MM.1S (cell line): ENCODE measurements around the gene ANXA11.

ENCODE experiments used
- DNase-seq: peaks from one replicate; pipeline ENCODE4 v3.0.0-alpha.2; 2015
- H2AFZ ChIP-seq: fragments of 300-600 bp; sonication (generic); 2 replicates; pipeline ENCODE4 v1.6.0; 2016; ENCODE audit warnings: antibody characterized with exemption, low read length
- H3F3A ChIP-seq: fragments of 300-600 bp; sonication (generic); 2 replicates; pipeline ENCODE4 v1.6.1; 2016; ENCODE audit warnings: mild to moderate bottlenecking, antibody characterized with exemption, low read length, moderate library complexity, mixed read lengths; ENCODE audit not compliant: insufficient read depth
- H3K27ac ChIP-seq: fragments of 300-600 bp; sonication (generic); 2 replicates; pipeline ENCODE4 v1.5.1; 2016; ENCODE audit warnings: mild to moderate bottlenecking, low read length
- H3K27me3 ChIP-seq: fragments of 300-600 bp; sonication (generic); replicated peaks from 2 replicates; pipeline ENCODE4 v1.6.0; 2016; ENCODE audit warnings: low read length; ENCODE audit not compliant: insufficient read depth
- H3K36me3 ChIP-seq: fragments of 300-600 bp; sonication (generic); replicated peaks from 2 replicates; pipeline ENCODE4 v1.6.1; 2016; ENCODE audit warnings: mild to moderate bottlenecking, low read length, mixed read lengths; ENCODE audit not compliant: insufficient read depth
- H3K4me1 ChIP-seq: fragments of 300-600 bp; sonication (generic); 2 replicates; pipeline ENCODE4 v1.6.1; 2016; ENCODE audit warnings: low read length, mixed read lengths
- H3K4me2 ChIP-seq: fragments of 300-600 bp; sonication (generic); 2 replicates; pipeline ENCODE4 v1.6.0; 2016; ENCODE audit warnings: low read depth, low read length
- H3K4me3 ChIP-seq: fragments of 300-600 bp; sonication (generic); 2 replicates; pipeline ENCODE4 v1.5.1; 2016; ENCODE audit warnings: low read length, mixed read lengths
- H3K79me2 ChIP-seq: fragments of 300-600 bp; sonication (generic); 2 replicates; pipeline ENCODE4 v1.6.1; 2016; ENCODE audit warnings: mixed run types, low read length, mixed read lengths
- H3K9ac ChIP-seq: fragments of 300-600 bp; sonication (generic); 2 replicates; pipeline ENCODE4 v1.6.1; 2016; ENCODE audit warnings: low read length, mixed read lengths
- H3K9me2 ChIP-seq: fragments of 300-600 bp; sonication (generic); replicated peaks from 2 replicates; pipeline ENCODE4 v1.6.1; 2016; ENCODE audit warnings: mild to moderate bottlenecking, low read length, mixed read lengths; ENCODE audit not compliant: insufficient read depth
- H3K9me3 ChIP-seq: fragments of 300-600 bp; sonication (generic); replicated peaks from 2 replicates; pipeline ENCODE4 v1.6.1; 2016; ENCODE audit warnings: mild to moderate bottlenecking, low read length, mixed read lengths; ENCODE audit not compliant: insufficient read depth
- H4K20me1 ChIP-seq: fragments of 300-600 bp; sonication (generic); 2 replicates; pipeline ENCODE4 v1.6.1; 2016; ENCODE audit warnings: mild to moderate bottlenecking, low read length, moderate library complexity, mixed read lengths; ENCODE audit not compliant: insufficient read depth
- EZH2 ChIP-seq: fragments of 300-600 bp; sonication (generic); optimal IDR thresholded peaks from 2 replicates; pipeline ENCODE3; 2017; ENCODE audit warnings: low read depth, mild to moderate bottlenecking, antibody characterized with exemption, low read length, mixed read lengths
- EZH2phosphoT487 ChIP-seq: fragments of 300-600 bp; sonication (generic); IDR thresholded peaks from 2 replicates; pipeline ENCODE4 v1.6.1; 2018; ENCODE audit warnings: antibody characterized with exemption, low read length
- TF ChIP-seq, protein P1 (sequence below): fragments of 300-600 bp; sonication (generic); IDR thresholded peaks from 2 replicates; pipeline ENCODE4 v1.5.1; 2016; ENCODE audit warnings: antibody characterized with exemption, low read length, mixed read lengths

ANXA11 gene

GRCh38 chr10:80173466-80173865 lies 31.9 kb downstream of the ANXA11 start:
- Histone ChIP-seq H3F3A (no peaks in the 10 kb centered on the region), H3K9me2 (no peaks in the 10 kb centered on the region), H3K79me2 (peaks cover 95% of the 10 kb centered on the region), H3K9me3 (no peaks in the 10 kb centered on the region), H3K4me2 (no peak overlapping the region), H3K27ac (no peak overlapping the region), H3K27me3 (no peaks in the 10 kb centered on the region), H3K9ac (no peak overlapping the region), H3K4me1 (no peaks in the 10 kb centered on the region), H2AFZ (no peak overlapping the region), H4K20me1 (peaks cover 10% of the 10 kb centered on the region; the same call in 1 of the 2 replicates), H3K36me3 (no peaks in the 10 kb centered on the region), H3K4me3 (no peak overlapping the region)
- DNase-seq = no peak
- no peak for TF ChIP-seq EZH2phosphoT487
- no peak for TF ChIP-seq EZH2
- TF ChIP-seq, protein P1, sequence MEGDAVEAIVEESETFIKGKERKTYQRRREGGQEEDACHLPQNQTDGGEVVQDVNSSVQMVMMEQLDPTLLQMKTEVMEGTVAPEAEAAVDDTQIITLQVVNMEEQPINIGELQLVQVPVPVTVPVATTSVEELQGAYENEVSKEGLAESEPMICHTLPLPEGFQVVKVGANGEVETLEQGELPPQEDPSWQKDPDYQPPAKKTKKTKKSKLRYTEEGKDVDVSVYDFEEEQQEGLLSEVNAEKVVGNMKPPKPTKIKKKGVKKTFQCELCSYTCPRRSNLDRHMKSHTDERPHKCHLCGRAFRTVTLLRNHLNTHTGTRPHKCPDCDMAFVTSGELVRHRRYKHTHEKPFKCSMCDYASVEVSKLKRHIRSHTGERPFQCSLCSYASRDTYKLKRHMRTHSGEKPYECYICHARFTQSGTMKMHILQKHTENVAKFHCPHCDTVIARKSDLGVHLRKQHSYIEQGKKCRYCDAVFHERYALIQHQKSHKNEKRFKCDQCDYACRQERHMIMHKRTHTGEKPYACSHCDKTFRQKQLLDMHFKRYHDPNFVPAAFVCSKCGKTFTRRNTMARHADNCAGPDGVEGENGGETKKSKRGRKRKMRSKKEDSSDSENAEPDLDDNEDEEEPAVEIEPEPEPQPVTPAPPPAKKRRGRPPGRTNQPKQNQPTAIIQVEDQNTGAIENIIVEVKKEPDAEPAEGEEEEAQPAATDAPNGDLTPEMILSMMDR = no peak

- no peak overlapping the region for H3K9ac ChIP-seq
- H3K4me2 ChIP-seq = no peak overlapping the region
- no peaks in the 10 kb centered on the region for H3K9me3 ChIP-seq
- no peaks in the 10 kb centered on the region; the same call in 1 of the 2 replicates for H3K36me3 ChIP-seq
- H2AFZ ChIP-seq = no peak overlapping the region
- H3K4me1 ChIP-seq = no peaks in the 10 kb centered on the region
- no peaks in the 10 kb centered on the region for H3K9me2 ChIP-seq
- no peak for DNase-seq
- no peak overlapping the region for H3K27ac ChIP-seq
- no peaks in the 10 kb centered on the region for H3K27me3 ChIP-seq
- H3K79me2 ChIP-seq = peaks cover 95% of the 10 kb centered on the region
- H3K4me3 ChIP-seq = no peak overlapping the region
- H4K20me1 ChIP-seq = peaks cover 10% of the 10 kb centered on the region; the same call in 1 of the 2 replicates
- TF ChIP-seq EZH2 = no peak
- no peak for TF ChIP-seq EZH2phosphoT487
- TF ChIP-seq, protein P1 = no peak
- no peaks in the 10 kb centered on the region for H3F3A ChIP-seq
Measured at GRCh38 chr10:80172896-80173295, 32.4 kb downstream of the ANXA11 start.

GRCh38 chr10:80171248-80171660 lies 34.1 kb downstream of the ANXA11 start:
- no peak for TF ChIP-seq EZH2
- no peak for TF ChIP-seq EZH2phosphoT487
- TF ChIP-seq, protein P1 = no peak
- no peak overlapping the region for H3K4me2 ChIP-seq
- H3K9me3 ChIP-seq = no peaks in the 10 kb centered on the region
- H3K79me2 ChIP-seq = peaks cover 88% of the 10 kb centered on the region
- no peak for DNase-seq
- H4K20me1 ChIP-seq = peaks cover 10% of the 10 kb centered on the region; the same call in 1 of the 2 replicates
- H3K9me2 ChIP-seq = no peaks in the 10 kb centered on the region
- H3K4me1 ChIP-seq = no peaks in the 10 kb centered on the region
- no peak overlapping the region for H3K9ac ChIP-seq
- no peak overlapping the region for H2AFZ ChIP-seq
- H3K4me3 ChIP-seq = no peak overlapping the region
- no peaks in the 10 kb centered on the region; the same call in 1 of the 2 replicates for H3K36me3 ChIP-seq
- no peaks in the 10 kb centered on the region for H3K27me3 ChIP-seq
- H3K27ac ChIP-seq = no peak overlapping the region
- no peaks in the 10 kb centered on the region for H3F3A ChIP-seq
